DMS53 treated with DMSO at 0.1 percent for 48 hours (cell line): Measurements from ENCODE around the gene HIVEP3.

Experiments used
- DNase-seq: peaks from one replicate; lab custom pipeline; 2025; ENCODE audit not compliant: unreplicated experiment; lab: John Stamatoyannopoulos, UW

The HIVEP3 gene

DNA sequence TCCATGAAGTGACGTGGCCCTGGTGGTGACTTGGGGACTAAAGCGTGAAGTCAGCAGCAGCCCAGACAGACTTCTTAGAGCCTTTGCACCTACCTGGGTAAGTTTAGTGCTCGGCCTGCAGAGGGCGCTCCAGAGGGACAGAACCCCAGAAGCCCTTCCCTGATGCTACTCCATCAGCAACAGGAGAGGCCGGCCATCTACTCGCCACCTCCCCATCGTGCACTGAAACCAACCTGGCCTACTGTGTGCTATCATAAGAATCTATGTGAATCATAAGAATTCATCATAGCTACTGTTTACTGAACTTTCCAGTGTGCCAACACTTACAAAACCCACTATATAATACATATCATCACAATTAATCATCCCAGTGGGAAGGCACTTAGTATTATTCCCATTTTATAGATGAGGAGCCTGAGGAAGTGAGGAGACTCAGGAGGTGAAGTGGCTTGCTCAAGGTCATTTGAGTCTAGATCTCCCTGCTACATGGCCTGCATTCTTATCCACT lies 426.3 kb downstream of the HIVEP3 start:
- peak; percentile 41 for DNase-seq

GRCh38 chr1:41490911-41491310 lies 427.8 kb downstream of the HIVEP3 start:
- DNase-seq: no peak

DNA sequence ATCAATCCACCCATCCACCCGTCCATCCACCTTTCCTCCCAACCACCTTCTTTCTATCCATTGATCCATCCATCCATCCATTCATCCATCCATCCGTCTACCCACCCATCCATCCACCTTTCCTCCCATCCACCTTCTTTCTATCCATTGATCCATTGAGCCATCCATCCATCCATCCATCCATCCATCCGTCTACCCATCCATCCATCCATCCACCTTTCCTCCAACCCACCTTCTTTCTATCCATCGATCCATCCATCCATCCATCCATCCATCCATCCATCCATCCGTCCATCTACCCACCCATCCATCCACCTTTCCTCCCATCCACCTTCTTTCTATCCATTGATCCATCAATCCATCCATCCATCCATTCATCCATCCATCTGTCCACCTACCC lies 429.2 kb downstream of the HIVEP3 start:
- DNase-seq: no peak

GRCh38 chr1:41488040-41488951 lies 430.4 kb downstream of the HIVEP3 start:
- DNase-seq: no peak

- DNase-seq: no peak
Measured at GRCh38 chr1:41487126-41488039, 431.3 kb downstream of the HIVEP3 start.

DNA sequence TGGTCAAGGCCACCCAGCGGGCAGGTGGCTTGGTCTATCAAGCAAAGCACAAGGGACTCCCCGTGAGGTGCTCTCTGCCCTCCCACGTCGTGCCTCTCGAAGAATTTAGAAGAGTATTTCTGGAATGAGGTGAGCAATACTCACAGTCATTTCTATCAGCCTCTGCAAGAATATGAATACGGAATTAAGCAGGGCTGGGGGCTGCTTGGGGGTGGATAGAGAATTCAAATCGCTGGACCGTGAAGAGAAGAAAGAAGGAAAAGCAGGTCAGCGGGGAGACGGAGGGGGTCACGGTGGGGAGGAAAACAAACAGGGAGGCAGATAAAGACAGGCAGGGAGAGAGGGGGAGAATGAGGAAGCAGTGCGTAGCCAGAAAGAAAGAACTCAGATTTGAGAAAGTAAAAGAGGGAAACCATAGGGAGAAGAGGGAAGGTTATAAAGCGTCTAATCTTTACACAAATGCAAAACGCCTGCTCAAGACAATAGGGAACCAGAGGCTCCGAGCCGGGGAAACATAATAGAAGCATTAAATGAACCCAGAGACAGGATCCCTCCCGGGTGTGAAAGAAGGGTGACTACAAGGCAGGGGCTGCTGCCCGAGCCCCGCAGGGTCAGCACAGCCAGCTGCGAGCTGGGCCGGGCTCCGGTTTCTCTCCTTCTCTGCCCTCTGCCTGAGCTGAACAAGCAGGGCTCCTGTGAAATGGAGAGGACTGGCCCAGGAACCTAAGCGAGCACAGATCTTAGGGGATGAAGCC lies 432.2 kb downstream of the HIVEP3 start:
- DNase-seq: no peak

DNA sequence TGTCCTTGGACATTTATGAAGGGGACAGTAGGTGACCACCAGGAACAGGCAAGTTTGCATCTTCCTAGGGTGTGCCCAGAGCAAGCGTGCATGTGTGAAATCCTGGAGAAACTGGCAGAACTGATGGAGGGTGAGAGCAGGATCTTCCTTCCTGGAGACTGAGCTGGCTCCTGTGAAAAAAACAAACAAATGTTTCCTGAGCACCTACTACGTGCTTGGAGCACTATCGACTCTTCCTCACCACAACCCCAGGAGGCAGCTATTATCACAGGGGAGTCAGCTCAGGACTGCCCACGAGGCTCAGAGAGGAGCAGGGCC lies 432.7 kb downstream of the HIVEP3 start:
- no peak for DNase-seq

- no peak for DNase-seq
Measured at GRCh38 chr1:41485605-41486004, 433.1 kb downstream of the HIVEP3 start.

GRCh38 chr1:41484402-41485241 lies 434.1 kb downstream of the HIVEP3 start, which contains the start of gene EDN2:
Gene EDN2, minus strand, starts transcription at chr1:41484683. Its CDS starts 82 bp downstream, at chr1:41484601.
- DNase-seq: peak; percentile 85

GRCh38 chr1:41483960-41484401 lies 434.7 kb downstream of the HIVEP3 start:
- DNase-seq: no peak

GRCh38 chr1:41483001-41483850 lies 435.5 kb downstream of the HIVEP3 start:
- DNase-seq: no peak

- DNase-seq: no peak
Measured at GRCh38 chr1:41482001-41482765, 436.5 kb downstream of the HIVEP3 start.

- DNase-seq: no peak
Measured at GRCh38 chr1:41481109-41481775, 437.5 kb downstream of the HIVEP3 start.

GRCh38 chr1:41480204-41481108 lies 438.3 kb downstream of the HIVEP3 start:
- no peak for DNase-seq

GRCh38 chr1:41479808-41480160 lies 438.9 kb downstream of the HIVEP3 start:
- no peak for DNase-seq

- DNase-seq: no peak
Measured at GRCh38 chr1:41479000-41479807, 439.5 kb downstream of the HIVEP3 start.
